GM18498 (cell line): Measurements from ENCODE around the gene SSR2.

ENCODE experiments used
- ATAC-seq: cut with Tn5 transposase; IDR thresholded peaks from one replicate; pipeline ENCODE4 v1.9.1; 2021; ENCODE audit warnings: mild to moderate bottlenecking, moderate library complexity; ENCODE audit not compliant: unreplicated experiment

The SSR2 gene

DNA sequence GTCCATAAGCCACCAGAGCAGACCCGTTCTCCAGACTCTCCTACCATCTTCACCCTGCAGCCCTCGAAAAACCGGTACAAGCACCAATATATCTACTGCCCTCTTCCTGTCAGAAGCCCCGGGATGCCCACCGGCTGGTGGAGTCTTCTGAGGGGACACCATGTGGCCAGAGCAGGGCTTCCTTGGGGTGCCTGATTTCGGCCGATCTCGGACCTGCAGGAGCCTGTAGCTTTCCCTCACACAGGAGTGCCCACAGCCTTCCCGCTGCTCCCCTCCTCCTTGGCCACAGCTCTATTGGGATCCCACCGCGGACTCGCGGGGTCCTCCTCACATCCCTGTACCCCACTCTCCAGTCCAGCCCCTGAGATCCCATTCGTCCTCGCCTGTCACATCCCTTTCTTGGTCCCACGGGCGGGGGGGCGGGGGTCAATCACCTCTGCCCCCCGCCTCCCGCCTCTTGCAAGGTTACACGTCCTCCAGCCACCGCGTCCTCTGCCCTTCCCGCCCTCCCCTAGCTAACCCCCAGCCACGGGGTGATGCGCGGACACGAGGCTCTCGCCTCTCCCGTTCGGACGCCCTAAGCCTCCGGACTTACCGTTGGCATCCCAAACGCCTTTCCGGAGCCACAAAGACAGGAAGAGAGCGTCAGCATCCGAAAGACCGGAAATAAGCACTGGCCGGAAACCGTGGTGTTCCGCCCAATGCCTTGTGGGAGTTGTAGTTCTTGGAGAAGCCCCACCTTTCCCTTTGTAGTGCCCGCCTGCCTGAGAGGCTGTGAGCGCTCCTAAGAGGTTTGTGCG, at the start of gene SSR2:
Gene SSR2, minus strand, starts transcription at position 659 of the 800 bp plus-strand sequence. CDS start 784 bp downstream, outside the sequence.
- ATAC-seq, result peak; percentile 93

- ATAC-seq, result no peak
These were observed 49.8 kb upstream of the SSR2 start for GRCh38 chr1:156070548-156070947.

- no peak for ATAC-seq
These were observed 49.0 kb upstream of the SSR2 start for GRCh38 chr1:156069490-156070455.

- ATAC-seq, result no peak
These were observed 46.5 kb upstream of the SSR2 start for GRCh38 chr1:156067262-156067661.

- no peak for ATAC-seq
These were observed 45.1 kb upstream of the SSR2 start for GRCh38 chr1:156065871-156066270.

DNA sequence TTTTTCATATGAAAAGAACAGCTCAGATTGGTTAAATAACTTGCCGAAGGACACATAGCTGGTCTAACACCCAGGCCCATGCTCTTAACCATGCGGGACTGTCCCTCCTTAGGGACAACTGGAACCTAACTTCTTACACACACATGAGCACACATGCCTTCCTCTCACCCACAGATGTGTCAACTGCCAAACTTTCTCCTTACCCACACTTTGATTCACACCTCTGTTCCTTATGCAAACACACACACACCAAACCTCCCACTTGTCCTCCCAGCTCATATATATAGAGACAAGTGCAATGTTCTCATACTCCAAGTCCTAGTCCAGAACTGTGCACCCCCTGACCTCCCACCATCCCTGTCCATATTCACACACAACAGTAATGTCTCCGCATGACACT, 44.5 kb upstream of the SSR2 start:
- ATAC-seq, result no peak

- ATAC-seq, result no peak
These were observed 43.9 kb upstream of the SSR2 start for GRCh38 chr1:156064615-156065014.

DNA sequence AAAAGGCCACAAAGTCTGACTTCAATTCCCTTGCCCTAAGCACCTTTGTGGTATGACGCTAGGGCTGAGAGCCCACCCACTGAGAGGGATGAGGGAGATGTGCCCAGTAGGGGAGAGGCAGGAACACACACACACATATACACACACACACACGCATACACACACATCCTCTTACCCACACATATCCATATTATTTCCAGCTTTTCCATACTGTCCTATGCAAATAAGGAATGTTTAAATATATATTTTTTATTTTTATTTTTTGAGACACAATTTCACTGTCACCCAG, 43.2 kb upstream of the SSR2 start:
- ATAC-seq, result no peak

GRCh38 chr1:156062189-156062588, 41.4 kb upstream of the SSR2 start:
- ATAC-seq, result no peak

GRCh38 chr1:156060937-156061636, 40.3 kb upstream of the SSR2 start, which contains the start of gene RAB25:
Gene RAB25 (plus strand): TSS chr1:156061160. CDS start chr1:156061401, 241 bp downstream.
- no peak for ATAC-seq

DNA sequence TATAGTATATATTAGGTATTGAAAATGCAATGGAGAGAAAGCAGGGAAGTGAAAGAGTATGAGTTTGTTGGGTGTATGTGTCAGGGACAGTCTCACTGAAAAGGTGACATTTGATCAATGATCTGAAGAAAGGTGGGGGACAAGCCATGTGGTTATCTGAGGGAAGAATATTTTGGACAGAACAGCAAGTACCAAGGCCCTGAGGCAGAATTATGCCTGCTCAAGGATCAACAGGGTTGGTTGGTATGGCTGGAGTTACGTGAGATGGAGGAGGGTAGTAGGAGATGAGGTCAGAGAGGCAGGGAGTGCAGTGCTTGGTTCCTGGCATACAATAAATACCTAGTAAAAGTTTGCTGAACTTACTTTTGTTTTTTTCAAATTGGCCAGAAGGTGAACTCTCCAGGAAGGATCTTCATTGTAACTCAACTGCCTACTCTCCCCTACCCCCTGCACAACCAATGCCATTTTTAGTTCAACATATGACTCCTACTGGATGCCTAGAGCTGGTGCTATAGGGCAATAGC, 35.6 kb upstream of the SSR2 start:
- ATAC-seq, result no peak

- ATAC-seq, result no peak
These were observed 34.7 kb upstream of the SSR2 start for GRCh38 chr1:156055281-156056048.

GRCh38 chr1:156054500-156055280, 33.9 kb upstream of the SSR2 start, which contains the start of gene LAMTOR2:
Gene LAMTOR2 (plus strand): TSS chr1:156054782. CDS start chr1:156054890, 108 bp downstream.
- peak; percentile 73 for ATAC-seq

DNA sequence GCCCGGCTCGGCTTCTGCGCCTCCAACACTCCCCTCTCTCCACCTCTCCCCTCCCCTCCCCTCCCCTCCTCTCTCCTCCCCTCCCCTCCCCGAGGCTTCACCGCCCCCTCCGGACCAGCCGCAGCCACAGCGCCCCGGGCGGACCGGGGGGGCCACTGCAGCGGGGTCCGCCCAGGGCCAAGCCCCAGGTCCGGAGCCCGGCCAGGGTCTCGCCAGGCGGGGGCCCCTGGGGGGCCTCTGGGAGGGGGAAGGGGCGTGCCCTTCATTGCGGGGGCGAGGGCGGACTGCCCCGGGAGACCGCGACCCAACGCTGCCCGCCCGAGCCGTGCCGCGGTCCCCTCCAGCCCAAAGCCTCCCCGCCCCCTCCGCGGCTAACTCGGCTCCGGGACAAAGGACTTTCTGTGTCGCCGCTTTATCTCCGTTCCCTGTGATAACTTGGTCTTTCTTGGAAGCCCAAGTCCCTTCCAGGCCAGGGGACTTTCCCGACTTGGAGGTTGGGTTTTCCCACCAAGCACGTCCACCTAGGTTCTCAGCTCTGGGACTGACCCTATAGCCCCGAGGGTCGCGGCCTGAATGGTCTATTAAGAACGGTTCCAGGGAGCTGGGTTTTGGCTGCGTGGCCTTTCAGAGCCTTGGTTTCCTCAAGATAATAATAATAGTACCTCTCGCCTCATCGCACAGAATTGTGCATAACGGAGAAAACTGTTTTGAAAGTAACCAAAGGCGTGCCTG, 33.2 kb upstream of the SSR2 start, which contains the start of gene UBQLN4:
Gene UBQLN4, minus strand, starts transcription at position 31 of the 732 bp plus-strand sequence. CDS start 97 bp downstream, outside the sequence.
- peak; percentile 61 for ATAC-seq

- ATAC-seq, result no peak
These were observed 32.4 kb upstream of the SSR2 start for GRCh38 chr1:156052862-156053767.

DNA sequence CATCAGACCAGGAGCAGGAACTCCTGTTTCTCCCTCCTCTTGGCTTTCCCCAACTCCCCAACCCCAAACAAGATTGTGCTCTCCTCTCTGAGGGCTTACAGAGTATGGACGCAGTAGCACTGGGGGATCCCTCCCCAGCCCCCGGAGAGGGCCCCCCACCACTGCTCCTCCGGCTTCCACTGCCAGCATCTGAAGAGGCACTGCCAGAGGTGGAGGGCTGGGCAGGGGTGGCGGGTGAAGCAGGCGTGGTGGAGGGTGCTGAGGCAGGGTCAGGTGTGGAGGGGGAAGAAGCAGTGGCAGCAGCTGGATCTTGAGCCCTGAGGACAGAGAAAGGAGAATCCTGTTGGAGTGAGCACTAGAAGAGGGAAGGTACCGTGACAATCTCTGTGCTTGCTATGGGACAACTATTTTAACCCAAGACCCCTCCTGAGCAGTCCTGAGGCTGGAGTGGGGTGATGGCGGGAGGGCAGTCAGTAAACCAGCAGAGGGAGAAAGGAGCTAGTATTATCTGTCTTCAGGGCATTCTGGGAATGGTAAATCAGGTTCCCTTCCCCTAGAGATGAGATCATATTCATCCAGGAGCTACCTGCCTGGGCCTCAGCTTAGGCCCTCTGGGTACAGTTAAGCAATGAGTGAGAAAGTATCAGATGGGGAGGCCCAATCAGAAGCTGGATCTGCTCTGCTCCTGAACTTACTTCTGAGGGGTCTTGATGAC, 30.4 kb upstream of the SSR2 start:
- no peak for ATAC-seq

DNA sequence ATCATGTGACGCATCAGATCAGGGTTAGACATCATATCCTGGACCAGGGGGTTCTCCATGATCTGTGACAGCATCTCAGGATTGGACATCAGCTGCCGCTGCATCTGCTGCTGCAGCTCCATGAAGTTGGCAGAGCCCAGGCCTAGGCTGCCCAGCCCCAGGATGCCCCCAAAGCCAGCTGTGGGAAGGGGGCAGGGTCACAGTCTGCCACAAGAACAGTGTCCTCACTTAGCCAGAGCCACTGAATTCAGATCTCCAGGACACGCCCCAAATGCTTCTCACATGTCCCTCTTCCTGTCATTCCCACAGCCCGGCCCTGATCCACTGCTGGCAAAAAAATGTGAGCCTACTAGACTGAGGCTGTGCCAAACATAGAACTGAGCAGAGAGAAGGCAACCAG, 29.6 kb upstream of the SSR2 start:
- ATAC-seq, result no peak
